H9 (cell line): ENCODE measurements around the gene GNRHR. TPM values are rescaled to one million over a fixed set of nuclear protein-coding genes. Genes with fewer than 3 reads are reported as not detected.

Experiments
- DNase-seq: peaks from one replicate; pipeline ENCODE4 v3.0.0-alpha.2; 2017
- H2AFZ ChIP-seq: one replicate; pipeline ENCODE4 v1.6.1; 2013; ENCODE audit warnings: mild to moderate bottlenecking, low read length, control low read depth, moderate library complexity
- H2AK5ac ChIP-seq: 2 replicates; pipeline ENCODE4 v1.6.1; 2013; ENCODE audit warnings: low read length, control low read depth, mixed read lengths; ENCODE audit not compliant: insufficient read length
- H2BK120ac ChIP-seq: one replicate; pipeline ENCODE4 v1.6.1; 2013; ENCODE audit warnings: low read depth, mild to moderate bottlenecking, low read length, control low read depth, inconsistent platforms; ENCODE audit not compliant: poor library complexity, severe bottlenecking
- H2BK12ac ChIP-seq: 2 replicates; pipeline ENCODE4 v1.6.1; 2013; ENCODE audit warnings: low read length, control low read depth, mixed read lengths, low read depth; ENCODE audit not compliant: insufficient read length
- H2BK15ac ChIP-seq: 2 replicates; pipeline ENCODE4 v1.6.1; 2013; ENCODE audit warnings: low read depth, low read length, control low read depth
- H2BK20ac ChIP-seq: one replicate; pipeline ENCODE4 v1.6.1; 2013; ENCODE audit warnings: low read depth, mild to moderate bottlenecking, low read length, control low read depth, inconsistent platforms; ENCODE audit not compliant: poor library complexity, severe bottlenecking
- H2BK5ac ChIP-seq: 2 replicates; pipeline ENCODE4 v1.6.1; 2013; ENCODE audit warnings: low read length, control low read depth, mixed read lengths; ENCODE audit not compliant: insufficient read length
- H3K14ac ChIP-seq: 2 replicates; pipeline ENCODE4 v1.6.1; 2013; ENCODE audit warnings: low read length, control low read depth; ENCODE audit not compliant: insufficient read depth
- H3K18ac ChIP-seq: 2 replicates; pipeline ENCODE4 v1.6.1; 2013; ENCODE audit warnings: low read depth, mild to moderate bottlenecking, mixed read lengths, low read length, control low read depth; ENCODE audit not compliant: insufficient read length
- H3K23ac ChIP-seq: 2 replicates; pipeline ENCODE4 v1.6.1; 2013; ENCODE audit warnings: low read length, control low read depth, mixed read lengths, low read depth; ENCODE audit not compliant: insufficient read length
- H3K23me2 ChIP-seq: 2 replicates; pipeline ENCODE4 v1.6.1; 2013; ENCODE audit warnings: low read depth, mild to moderate bottlenecking, mixed read lengths, low read length, control low read depth; ENCODE audit not compliant: insufficient read length, poor library complexity, severe bottlenecking
- H3K27ac ChIP-seq: 2 replicates; pipeline ENCODE4 v1.5.1; 2013; ENCODE audit warnings: low read length, control low read depth, mixed read lengths, low read depth; ENCODE audit not compliant: insufficient read length
- H3K27me3 ChIP-seq: 2 replicates; pipeline ENCODE4 v1.6.1; 2013; ENCODE audit warnings: low read length, control low read depth, inconsistent platforms; ENCODE audit not compliant: insufficient read depth
- H3K4ac ChIP-seq: 2 replicates; pipeline ENCODE4 v1.6.1; 2013; ENCODE audit warnings: low read depth, mild to moderate bottlenecking, control low read depth, inconsistent platforms, low read length, moderate library complexity
- H3K4me1 ChIP-seq: 2 replicates; pipeline ENCODE4 v1.6.1; 2013; ENCODE audit warnings: low read length, control low read depth, inconsistent platforms; ENCODE audit not compliant: insufficient read depth
- H3K4me2 ChIP-seq: 2 replicates; pipeline ENCODE4 v1.6.1; 2013; ENCODE audit warnings: low read length, control low read depth, mixed read lengths; ENCODE audit not compliant: insufficient read length, insufficient read depth
- H3K56ac ChIP-seq: 2 replicates; pipeline ENCODE4 v1.6.1; 2013; ENCODE audit warnings: low read depth, mild to moderate bottlenecking, mixed read lengths, low read length, control low read depth; ENCODE audit not compliant: insufficient read length
- H3K79me1 ChIP-seq: 2 replicates; pipeline ENCODE4 v1.6.1; 2013; ENCODE audit warnings: low read depth, mild to moderate bottlenecking, moderate library complexity, low read length, control low read depth, inconsistent platforms; ENCODE audit not compliant: insufficient read depth, poor library complexity, severe bottlenecking
- H3K79me2 ChIP-seq: 2 replicates; pipeline ENCODE4 v1.6.1; 2013; ENCODE audit warnings: low read length, control low read depth, inconsistent platforms; ENCODE audit not compliant: insufficient read depth
- H3K9ac ChIP-seq: 2 replicates; pipeline ENCODE4 v1.6.1; 2013; ENCODE audit warnings: low read length, control low read depth, mixed read lengths; ENCODE audit not compliant: insufficient read length; ENCODE audit errors: extremely low read depth
- H3K9me3 ChIP-seq: one replicate; pipeline ENCODE4 v1.6.1; 2013; ENCODE audit warnings: low read depth, low read length, inconsistent platforms; ENCODE audit not compliant: control insufficient read depth
- H3T11ph ChIP-seq: one replicate; pipeline ENCODE4 v1.6.1; 2013; ENCODE audit warnings: mild to moderate bottlenecking, low read length, control low read depth, inconsistent platforms
- H4K20me1 ChIP-seq: one replicate; pipeline ENCODE4 v1.6.1; 2013; ENCODE audit not compliant: control insufficient read depth, insufficient read length, insufficient read depth
- H4K5ac ChIP-seq: 2 replicates; pipeline ENCODE4 v1.6.1; 2013; ENCODE audit warnings: low read depth, mild to moderate bottlenecking, mixed read lengths, low read length, control low read depth; ENCODE audit not compliant: insufficient read length
- H4K8ac ChIP-seq: replicated peaks from 2 replicates; pipeline ENCODE4 v1.6.1; 2013; ENCODE audit warnings: low read length, control low read depth, mixed read lengths, low read depth; ENCODE audit not compliant: insufficient read length
- H4K91ac ChIP-seq: 2 replicates; pipeline ENCODE4 v1.6.1; 2013; ENCODE audit warnings: low read depth, mild to moderate bottlenecking, moderate library complexity, mixed read lengths, low read length, control low read depth; ENCODE audit not compliant: insufficient read length
- H3K27ac Mint-ChIP-seq, 3 experiments: 2 replicates in 2 of 3; 3 replicates in 1 of 3; pipeline ENCODE4 v1.8.0; 2020 to 2021; ENCODE audit warnings: mixed read lengths in 3 of 3, mild to moderate bottlenecking in 1 of 3, moderate library complexity in 1 of 3
- H3K27me3 Mint-ChIP-seq: 2 replicates; pipeline ENCODE4 v1.8.0; 2021; ENCODE audit warnings: low read depth, mild to moderate bottlenecking, moderate library complexity, mixed read lengths
- H3K36me3 Mint-ChIP-seq, 3 experiments: 2 replicates in 2 of 3; 3 replicates in 1 of 3; pipeline ENCODE4 v1.8.0; 2020 to 2021; ENCODE audit warnings: low read depth in 3 of 3, mixed read lengths in 3 of 3; ENCODE audit not compliant: insufficient read depth in 1 of 3
- H3K4me1 Mint-ChIP-seq, 2 experiments: 2 replicates each; pipeline ENCODE4 v1.8.0; 2020; ENCODE audit warnings: mixed read lengths in 2 of 2
- H3K4me3 Mint-ChIP-seq, 2 experiments: 2 replicates in 1 of 2; 3 replicates in 1 of 2; pipeline ENCODE4 v1.8.0; 2020 to 2021; ENCODE audit warnings: mild to moderate bottlenecking in 2 of 2, mixed read lengths in 2 of 2, moderate library complexity in 1 of 2
- H3K9me3 Mint-ChIP-seq, 2 experiments: 2 replicates in 1 of 2; 3 replicates in 1 of 2; pipeline ENCODE4 v1.8.0; 2020; ENCODE audit warnings: mild to moderate bottlenecking in 2 of 2, mixed read lengths in 2 of 2, moderate library complexity in 1 of 2
- WGBS: extraction: QIAGEN DNeasy Blood & Tissue Kit; methylation state at CpG from one replicate; pipeline ENCODE4 v1.1.7; 2013; ENCODE audit warnings: missing lambda C conversion rate, low lambda C conversion rate, mixed read lengths; ENCODE audit not compliant: insufficient read length; ENCODE audit errors: extremely low coverage; 5-methylcytosine and 5-hydroxymethylcytosine counted together
- total RNA-seq: library from RNA; stranded (reverse); gene quantifications from 2 replicates; pipeline ENCODE4 v1.2.1, GENCODE V29; 2021
- TF ChIP-seq, protein P1 (sequence below): fragments of 200-600 bp; sonication (generic); conservative IDR thresholded peaks from 3 replicates; pipeline ENCODE4 v1.8.0; 2021; ENCODE audit warnings: antibody characterized with exemption, mild to moderate bottlenecking

The GNRHR gene
- total RNA-seq, 1 experiment from 2014 or later = not detected

DNA sequence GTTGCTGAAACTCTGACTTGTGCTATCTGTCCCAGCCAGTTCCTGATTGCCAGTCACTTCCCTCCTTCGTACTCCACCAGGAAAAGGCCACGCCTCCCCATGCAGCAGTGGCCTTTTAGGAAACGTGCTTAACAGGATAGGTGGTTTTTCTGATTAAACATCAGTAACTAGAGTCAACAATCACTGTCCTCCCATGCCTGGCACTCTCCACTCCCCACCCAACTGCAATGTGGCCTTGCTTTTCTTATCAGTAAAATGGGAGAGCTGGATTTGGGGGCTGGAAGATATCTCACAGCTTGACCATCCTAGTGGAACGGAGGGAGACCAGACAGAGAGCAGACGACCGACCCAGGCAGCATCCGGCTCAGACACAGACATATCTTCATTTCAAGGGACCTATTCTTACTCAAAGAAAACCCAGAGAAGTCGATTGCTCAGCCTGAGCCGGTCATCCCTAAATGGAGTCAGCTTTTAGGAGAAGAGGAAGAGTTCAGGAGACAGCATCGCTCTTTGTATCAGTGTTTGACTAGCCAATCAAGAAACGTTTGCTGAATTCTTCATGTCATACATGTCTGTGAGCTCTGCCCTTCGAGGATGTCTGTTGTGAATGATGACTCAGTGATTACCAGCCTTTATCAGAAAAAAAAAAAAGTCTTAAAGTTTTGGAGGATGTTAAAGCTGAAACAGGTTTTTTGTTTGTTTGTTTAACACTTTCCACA lies 40.5 kb downstream of the GNRHR start:
- Mint-ChIP-seq H3K27me3 (no peaks in the 10 kb centered on the region), H3K36me3 (peaks cover 9 to 21% (median 11%) of the 10 kb centered on the region in 3 experiments; a peak in 6 of 7 replicates), H3K9me3 (peaks cover 0 to 3% of the 10 kb centered on the region in 2 experiments; a peak in 1 of 5 replicates), H3K4me3 (no peak overlapping the region), H3K27ac (peak overlapping the region in 1 of 3 experiments; percentile 82; a peak in 2 of 7 replicates), H3K4me1 (peaks cover 32 to 42% of the 10 kb centered on the region in 2 experiments)
- Histone ChIP-seq H4K91ac (no peak overlapping the region), H3K4me1 (peaks cover 9% of the 10 kb centered on the region; the same call in 1 of the 2 replicates), H3K79me2 (no peaks in the 10 kb centered on the region), H3K27ac (no peak overlapping the region), H3K14ac (no peak overlapping the region), H3K23me2 (no peaks in the 10 kb centered on the region), H4K20me1 (no peaks in the 10 kb centered on the region), H3K23ac (no peak overlapping the region), H3K4ac (no peak overlapping the region), H4K8ac (no peak overlapping the region), H3K9ac (no peak overlapping the region), H4K5ac (no peak overlapping the region), H3K9me3 (no peaks in the 10 kb centered on the region), H2BK20ac (no peak overlapping the region), H2BK15ac (no peak overlapping the region), H2BK12ac (no peak overlapping the region), H3K79me1 (no peaks in the 10 kb centered on the region), H3T11ph (no peak overlapping the region), H2BK120ac (no peak overlapping the region), H3K56ac (no peak overlapping the region), H3K27me3 (no peaks in the 10 kb centered on the region), H2AK5ac (no peak overlapping the region), H3K4me2 (no peak overlapping the region), H2AFZ (no peak overlapping the region), H2BK5ac (no peak overlapping the region), H3K18ac (no peak overlapping the region)
- DNase-seq = no peak
- TF ChIP-seq, protein P1, sequence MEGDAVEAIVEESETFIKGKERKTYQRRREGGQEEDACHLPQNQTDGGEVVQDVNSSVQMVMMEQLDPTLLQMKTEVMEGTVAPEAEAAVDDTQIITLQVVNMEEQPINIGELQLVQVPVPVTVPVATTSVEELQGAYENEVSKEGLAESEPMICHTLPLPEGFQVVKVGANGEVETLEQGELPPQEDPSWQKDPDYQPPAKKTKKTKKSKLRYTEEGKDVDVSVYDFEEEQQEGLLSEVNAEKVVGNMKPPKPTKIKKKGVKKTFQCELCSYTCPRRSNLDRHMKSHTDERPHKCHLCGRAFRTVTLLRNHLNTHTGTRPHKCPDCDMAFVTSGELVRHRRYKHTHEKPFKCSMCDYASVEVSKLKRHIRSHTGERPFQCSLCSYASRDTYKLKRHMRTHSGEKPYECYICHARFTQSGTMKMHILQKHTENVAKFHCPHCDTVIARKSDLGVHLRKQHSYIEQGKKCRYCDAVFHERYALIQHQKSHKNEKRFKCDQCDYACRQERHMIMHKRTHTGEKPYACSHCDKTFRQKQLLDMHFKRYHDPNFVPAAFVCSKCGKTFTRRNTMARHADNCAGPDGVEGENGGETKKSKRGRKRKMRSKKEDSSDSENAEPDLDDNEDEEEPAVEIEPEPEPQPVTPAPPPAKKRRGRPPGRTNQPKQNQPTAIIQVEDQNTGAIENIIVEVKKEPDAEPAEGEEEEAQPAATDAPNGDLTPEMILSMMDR = no peak
- no CpG with 5 or more reads among the region's 12 CpGs for WGBS
